GM12865 (cell line): ENCODE measurements around the gene SDK2.

Experiments
- DNase-seq: peaks from one replicate; pipeline ENCODE4 v3.0.0; 2010; ENCODE audit warnings: low read depth
- H3K4me3 ChIP-seq: 2 replicates; pipeline ENCODE4 v1.5.1; 2011; ENCODE audit warnings: mild to moderate bottlenecking, low read depth, low read length, control low read depth
- TF ChIP-seq, protein P1 (sequence below): IDR thresholded peaks from 2 replicates; pipeline ENCODE4 v1.5.1; 2011; ENCODE audit warnings: low read length, control low read depth, low read depth, inconsistent platforms; ENCODE audit not compliant: insufficient read depth; ENCODE audit errors: missing control alignments

The SDK2 gene

DNA sequence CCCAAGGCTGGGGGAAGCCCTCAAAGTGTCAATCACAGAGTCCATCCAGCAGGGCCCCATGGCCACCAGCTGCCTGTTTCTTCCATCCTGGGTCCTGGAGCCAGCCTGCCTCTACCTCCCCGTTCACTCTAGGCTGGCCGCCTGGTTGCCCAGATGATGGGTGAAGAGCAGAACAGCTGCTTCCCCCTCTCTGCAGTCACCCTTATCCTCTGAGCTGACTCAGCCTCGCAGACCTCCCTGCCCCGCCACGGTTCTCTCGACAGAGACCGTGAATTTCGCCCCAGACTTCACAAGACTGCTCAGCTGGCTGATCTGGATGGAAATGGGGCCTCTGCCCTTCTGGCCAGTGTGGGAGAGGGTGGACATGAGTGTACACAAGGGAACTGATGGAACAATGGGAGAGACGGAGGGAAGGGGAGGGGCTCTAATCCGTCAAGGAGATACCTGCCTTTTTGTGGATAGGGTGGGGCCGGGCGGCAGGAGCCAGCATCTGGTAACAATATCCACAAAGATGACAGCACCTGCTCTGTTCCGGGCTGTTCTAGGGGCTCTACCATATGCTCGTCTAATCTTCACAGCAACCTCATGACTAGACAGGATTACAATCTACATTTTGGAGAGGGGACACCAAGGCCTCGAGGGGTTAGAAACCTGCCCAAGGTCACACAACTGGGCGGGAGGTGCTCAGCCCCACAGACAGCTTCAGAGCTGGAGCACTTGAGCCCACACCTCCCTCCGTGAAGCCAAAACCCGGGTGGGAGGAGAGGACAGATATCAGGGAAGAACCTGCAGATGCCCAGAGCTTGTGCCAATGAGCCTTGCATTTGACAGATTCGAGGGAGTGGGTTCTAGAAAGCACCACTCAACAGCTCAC, 136.0 kb downstream of the SDK2 start:
- H3K4me3 ChIP-seq: no peak overlapping the region
- no peak for DNase-seq
- TF ChIP-seq, protein P1, sequence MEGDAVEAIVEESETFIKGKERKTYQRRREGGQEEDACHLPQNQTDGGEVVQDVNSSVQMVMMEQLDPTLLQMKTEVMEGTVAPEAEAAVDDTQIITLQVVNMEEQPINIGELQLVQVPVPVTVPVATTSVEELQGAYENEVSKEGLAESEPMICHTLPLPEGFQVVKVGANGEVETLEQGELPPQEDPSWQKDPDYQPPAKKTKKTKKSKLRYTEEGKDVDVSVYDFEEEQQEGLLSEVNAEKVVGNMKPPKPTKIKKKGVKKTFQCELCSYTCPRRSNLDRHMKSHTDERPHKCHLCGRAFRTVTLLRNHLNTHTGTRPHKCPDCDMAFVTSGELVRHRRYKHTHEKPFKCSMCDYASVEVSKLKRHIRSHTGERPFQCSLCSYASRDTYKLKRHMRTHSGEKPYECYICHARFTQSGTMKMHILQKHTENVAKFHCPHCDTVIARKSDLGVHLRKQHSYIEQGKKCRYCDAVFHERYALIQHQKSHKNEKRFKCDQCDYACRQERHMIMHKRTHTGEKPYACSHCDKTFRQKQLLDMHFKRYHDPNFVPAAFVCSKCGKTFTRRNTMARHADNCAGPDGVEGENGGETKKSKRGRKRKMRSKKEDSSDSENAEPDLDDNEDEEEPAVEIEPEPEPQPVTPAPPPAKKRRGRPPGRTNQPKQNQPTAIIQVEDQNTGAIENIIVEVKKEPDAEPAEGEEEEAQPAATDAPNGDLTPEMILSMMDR: no peak

DNA sequence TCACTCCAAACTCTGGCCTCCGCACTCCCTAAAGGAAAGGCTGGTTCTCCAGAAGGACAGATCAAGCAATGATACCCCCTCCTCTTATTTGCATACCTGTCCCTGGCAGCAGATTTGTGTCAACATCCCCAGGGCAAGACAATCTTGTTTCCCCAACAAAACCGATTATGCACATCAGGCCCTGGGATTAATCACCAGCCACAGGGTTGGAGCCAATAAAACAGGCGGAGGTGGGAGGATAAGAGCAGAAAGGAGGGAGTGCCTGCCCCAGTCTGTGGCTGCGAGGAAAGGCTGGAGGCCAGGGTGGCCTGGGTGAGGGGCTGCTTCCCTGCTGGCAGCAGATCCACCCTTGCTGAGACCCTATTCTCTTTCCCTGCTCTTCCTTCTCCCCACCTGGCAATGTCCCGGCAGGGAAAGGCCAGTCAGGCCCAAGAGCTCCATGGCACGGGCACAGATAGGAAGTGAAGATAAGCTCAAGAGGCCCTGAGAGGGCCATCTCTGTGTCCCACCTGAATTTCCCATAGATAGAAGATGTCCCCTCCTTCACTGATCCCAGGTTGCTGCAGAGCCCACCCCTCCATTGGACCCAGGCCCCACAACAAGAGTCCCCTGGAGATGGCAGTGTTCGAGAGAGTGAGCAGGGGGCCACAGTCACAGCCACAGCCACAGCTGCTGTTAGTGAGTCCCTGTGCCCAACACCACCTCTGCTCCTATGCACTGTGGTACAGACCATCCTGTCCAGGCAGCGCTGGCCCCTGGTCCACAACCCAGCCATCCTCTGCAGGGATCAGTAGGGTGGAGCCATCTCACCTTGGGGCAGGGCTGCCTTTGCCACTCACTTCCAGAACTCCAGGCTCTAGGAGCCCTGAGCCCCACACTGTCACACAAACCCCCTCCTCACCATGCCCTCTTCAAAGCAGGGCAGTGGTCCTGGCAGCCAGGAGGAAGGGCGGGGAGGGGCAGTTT, 137.5 kb downstream of the SDK2 start:
- H3K4me3 ChIP-seq: no peak overlapping the region
- no peak for DNase-seq
- TF ChIP-seq, protein P1: no peak

DNA sequence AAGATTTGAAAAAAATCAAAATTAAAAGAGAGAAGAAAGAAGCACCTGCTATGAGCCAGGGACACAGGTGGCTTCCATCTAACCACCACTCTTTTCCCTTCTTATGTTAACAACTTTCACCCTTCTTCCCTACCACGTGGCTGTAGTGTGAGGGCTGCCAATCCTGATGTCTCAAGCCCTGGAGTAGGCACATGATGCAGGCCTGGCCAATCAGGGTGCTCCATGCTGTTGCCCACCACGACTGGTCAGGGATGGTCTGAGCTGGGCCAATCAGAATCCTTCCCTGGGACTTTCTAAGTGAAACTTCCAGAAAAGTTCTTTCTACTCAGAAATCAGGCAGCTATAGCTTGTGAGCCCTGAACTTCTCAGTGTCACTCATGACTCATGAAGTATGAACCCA, 140.7 kb downstream of the SDK2 start:
- DNase-seq: no peak
- TF ChIP-seq, protein P1: no peak

DNA sequence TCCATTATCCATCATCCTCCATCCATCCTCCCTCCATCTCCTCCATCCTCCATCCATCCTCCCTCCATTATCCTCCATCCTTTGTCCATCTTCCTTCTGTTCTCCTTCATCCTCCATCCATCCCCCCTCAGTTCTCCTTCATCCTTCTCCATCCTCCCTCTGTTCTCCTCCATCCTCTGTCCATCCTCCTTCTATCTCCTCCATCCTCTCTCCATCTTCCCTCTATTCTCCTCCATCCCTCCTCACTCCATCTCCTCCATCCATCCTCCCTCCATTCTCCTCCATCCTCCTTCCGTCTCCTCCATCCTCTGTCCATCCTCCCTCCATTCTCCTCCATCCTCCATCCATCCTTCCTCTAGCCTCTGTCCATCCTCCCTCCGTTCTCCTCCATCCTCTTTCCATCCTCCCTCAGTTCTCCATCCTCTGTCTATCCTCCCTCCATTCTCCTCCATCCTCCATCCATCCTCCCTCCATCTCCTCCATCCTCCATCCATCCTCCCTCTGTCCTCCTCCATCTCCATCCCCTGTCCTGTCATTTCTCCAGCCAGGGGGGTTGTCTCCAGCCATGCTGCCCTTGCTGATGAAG, 143.7 kb downstream of the SDK2 start:
- no peak overlapping the region for H3K4me3 ChIP-seq
- TF ChIP-seq, protein P1: no peak
- no peak for DNase-seq

More for the DNA sequence above, 140.7 kb downstream of the SDK2 start:
- H3K4me3 ChIP-seq: no peak overlapping the region

DNA sequence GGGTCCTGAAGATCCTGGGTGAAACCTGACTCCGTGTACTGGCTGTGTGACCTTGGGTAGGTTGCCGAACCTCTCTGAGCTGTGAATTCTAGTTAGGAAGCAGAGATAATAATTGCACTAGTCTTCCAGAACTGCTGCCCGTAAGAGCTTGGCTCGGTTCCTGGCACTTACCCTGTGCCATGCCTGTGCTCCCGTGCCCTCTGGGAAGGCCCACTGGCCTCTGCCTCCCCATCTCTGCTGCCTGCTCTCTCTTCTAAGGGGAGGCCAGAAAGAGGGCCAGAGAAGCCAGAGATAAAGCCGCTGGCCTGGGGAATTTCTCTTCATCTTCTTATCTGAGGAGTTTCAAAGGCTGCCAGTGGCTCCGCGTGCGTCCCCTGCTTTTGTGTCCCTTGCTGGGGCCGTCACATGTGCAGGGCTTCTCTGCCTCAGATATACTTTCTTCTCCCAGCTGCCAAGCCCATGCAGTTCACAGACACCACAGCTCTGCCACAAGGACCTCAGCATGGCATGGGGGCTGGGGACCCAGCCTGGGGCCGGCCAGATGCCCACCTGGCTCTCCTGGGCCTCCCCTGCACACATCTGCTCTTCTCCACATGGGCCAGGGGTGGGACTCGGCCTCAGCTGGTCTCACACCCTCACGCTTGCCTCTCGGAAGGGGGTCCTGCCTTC, 145.2 kb downstream of the SDK2 start:
- H3K4me3 ChIP-seq: no peak overlapping the region
- TF ChIP-seq, protein P1: no peak
- no peak for DNase-seq

DNA sequence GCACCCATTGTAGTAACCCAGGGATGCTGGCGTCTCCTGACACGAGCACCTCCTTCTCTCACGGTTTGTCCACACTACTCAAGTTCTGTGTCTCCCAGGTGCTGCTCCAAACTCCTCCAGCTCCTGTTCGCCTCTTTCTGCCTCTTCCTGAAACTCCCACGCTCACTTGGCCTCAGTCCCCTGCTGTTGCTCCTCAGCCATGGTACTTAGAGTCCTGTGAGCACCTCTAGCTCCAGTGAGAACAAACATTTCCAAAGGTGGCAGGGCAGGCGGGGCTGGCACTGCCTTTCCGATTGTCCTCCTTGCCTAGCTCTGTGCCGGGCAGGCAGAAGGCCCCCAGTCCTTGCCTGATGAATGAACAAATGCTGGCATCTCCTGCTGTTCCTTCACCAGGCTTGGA, 146.1 kb downstream of the SDK2 start:
- H3K4me3 ChIP-seq: no peak overlapping the region
- no peak for DNase-seq
- TF ChIP-seq, protein P1: no peak
